Measurements from ENCODE around the gene INSL3. TPM values are rescaled to one million over a fixed set of nuclear protein-coding genes. Genes with fewer than 3 reads are reported as not detected.
A peak's percentile ranks its signal among the peaks of the same experiment; 100 is the strongest.

INSL3 gene
- total and polyA plus RNA-seq, 2 of the 13 experiments (the other 11 are each of a cell fraction or from before 2014, with no cell fraction given): 0.30 TPM; not detected in 1

DNA sequence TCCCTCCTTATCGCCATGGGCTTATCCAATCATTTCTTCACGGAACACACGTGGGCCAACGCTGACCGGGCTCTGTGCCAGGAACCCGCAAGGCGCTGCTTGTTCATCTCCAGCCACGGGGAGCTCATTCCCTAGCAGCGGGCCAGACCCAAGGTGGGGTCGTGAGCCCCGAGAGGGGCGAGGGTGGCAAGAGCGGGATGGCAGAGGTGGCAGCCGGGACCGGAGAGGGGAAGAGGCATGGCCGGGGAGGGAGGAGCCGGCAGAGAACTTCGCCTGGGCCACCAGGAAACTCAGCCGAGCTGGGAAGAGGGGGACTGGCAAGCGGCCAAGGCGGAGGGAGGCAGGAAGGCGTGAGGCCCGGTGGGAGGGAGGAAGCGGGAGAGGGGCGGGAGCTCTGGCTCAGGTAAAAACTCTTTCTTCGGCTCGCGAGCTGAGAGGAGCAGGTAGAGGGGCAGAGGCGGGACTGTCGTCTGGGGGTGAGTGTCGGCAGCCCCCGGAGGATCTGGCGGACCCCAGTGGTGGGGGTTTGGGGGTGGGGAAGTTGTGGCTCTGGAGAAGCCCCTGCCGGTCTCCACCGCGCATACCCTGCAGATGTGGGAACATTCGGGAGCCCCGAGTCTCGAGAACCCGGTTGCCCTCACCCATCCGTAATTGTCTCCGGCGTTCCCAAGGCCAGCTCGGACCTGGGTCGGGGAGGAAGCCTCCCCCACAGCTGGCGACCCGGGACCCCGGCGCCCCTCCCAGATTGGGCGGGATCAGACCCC lies 26.4 kb downstream of the INSL3 start, which contains the start of gene B3GNT3 (continued):
- TF ChIP-seq, protein P1, sequence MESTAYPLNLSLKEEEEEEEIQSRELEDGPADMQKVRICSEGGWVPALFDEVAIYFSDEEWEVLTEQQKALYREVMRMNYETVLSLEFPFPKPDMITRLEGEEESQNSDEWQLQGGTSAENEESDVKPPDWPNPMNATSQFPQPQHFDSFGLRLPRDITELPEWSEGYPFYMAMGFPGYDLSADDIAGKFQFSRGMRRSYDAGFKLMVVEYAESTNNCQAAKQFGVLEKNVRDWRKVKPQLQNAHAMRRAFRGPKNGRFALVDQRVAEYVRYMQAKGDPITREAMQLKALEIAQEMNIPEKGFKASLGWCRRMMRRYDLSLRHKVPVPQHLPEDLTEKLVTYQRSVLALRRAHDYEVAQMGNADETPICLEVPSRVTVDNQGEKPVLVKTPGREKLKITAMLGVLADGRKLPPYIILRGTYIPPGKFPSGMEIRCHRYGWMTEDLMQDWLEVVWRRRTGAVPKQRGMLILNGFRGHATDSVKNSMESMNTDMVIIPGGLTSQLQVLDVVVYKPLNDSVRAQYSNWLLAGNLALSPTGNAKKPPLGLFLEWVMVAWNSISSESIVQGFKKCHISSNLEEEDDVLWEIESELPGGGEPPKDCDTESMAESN (CRISPR knock-in tag; conservative IDR thresholded peaks at IDR 0.05): no peak
- TF ChIP-seq RARG (CRISPR knock-in tag; IDR thresholded peaks at IDR 0.05; ENCODE audit: low read depth): no peak
- peak; percentile 74; the same call in 1 of the 3 replicates for TF ChIP-seq MXI1 (IDR thresholded peaks at IDR 0.05; ENCODE audit: borderline replicate concordance, low read depth, low read length)
- no peak for TF ChIP-seq ZNF564 (CRISPR knock-in tag; IDR thresholded peaks at IDR 0.05)
- TF ChIP-seq U2AF2 (IDR thresholded peaks at IDR 0.05; ENCODE audit: low read depth, low read length): no peak
- no peak for TF ChIP-seq SP140L (CRISPR knock-in tag; IDR thresholded peaks at IDR 0.05; ENCODE audit: borderline replicate concordance)
- TF ChIP-seq ZNF430 (CRISPR knock-in tag; IDR thresholded peaks at IDR 0.05): peak; percentile 8; the same call in 1 of the 2 replicates
- no peak for TF ChIP-seq ZNF235 (CRISPR knock-in tag; IDR thresholded peaks at IDR 0.05; ENCODE audit: borderline replicate concordance)
- 0 out of 2 replicates have a peak, but pooled peaks have one; percentile 24 for TF ChIP-seq KLF11 (CRISPR knock-in tag; IDR thresholded peaks at IDR 0.05)
- peak; percentile 32; the same call in 1 of the 2 replicates for TF ChIP-seq ZNF792 (CRISPR knock-in tag; IDR thresholded peaks at IDR 0.05)
- TF ChIP-seq, protein P2, sequence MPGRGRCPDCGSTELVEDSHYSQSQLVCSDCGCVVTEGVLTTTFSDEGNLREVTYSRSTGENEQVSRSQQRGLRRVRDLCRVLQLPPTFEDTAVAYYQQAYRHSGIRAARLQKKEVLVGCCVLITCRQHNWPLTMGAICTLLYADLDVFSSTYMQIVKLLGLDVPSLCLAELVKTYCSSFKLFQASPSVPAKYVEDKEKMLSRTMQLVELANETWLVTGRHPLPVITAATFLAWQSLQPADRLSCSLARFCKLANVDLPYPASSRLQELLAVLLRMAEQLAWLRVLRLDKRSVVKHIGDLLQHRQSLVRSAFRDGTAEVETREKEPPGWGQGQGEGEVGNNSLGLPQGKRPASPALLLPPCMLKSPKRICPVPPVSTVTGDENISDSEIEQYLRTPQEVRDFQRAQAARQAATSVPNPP (CRISPR knock-in tag; IDR thresholded peaks at IDR 0.05): no peak
- TF ChIP-seq KAT2B (IDR thresholded peaks at IDR 0.05; ENCODE audit: borderline replicate concordance, low read depth, low read length): no peak
- no peak for TF ChIP-seq SATB2 (CRISPR knock-in tag; IDR thresholded peaks at IDR 0.05)
- no peak for TF ChIP-seq AHR (CRISPR knock-in tag; IDR thresholded peaks at IDR 0.05)
- TF ChIP-seq ZNF367 (CRISPR knock-in tag; IDR thresholded peaks at IDR 0.05; ENCODE audit: borderline replicate concordance): no peak
- TF ChIP-seq SALL1 (CRISPR knock-in tag; IDR thresholded peaks at IDR 0.05): peak; percentile 30; the same call in 1 of the 2 replicates
- TF ChIP-seq ZNF292 (CRISPR knock-in tag; IDR thresholded peaks at IDR 0.05; ENCODE audit: borderline replicate concordance, low read depth): peak; percentile 53; the same call in 1 of the 2 replicates
- no peak for TF ChIP-seq PHF20 (CRISPR knock-in tag; IDR thresholded peaks at IDR 0.05)
- no peak; the same call in 1 of the 2 replicates for TF ChIP-seq ZBTB38 (CRISPR knock-in tag; IDR thresholded peaks at IDR 0.05)
- no peak for TF ChIP-seq STAT5B (CRISPR knock-in tag; IDR thresholded peaks at IDR 0.05)
- no peak for TF ChIP-seq PTBP1 (IDR thresholded peaks at IDR 0.05; ENCODE audit: low read depth, low read length, poor library complexity, severe bottlenecking)
- peak; percentile 44 for TF ChIP-seq ASH2L (IDR thresholded peaks at IDR 0.05; ENCODE audit: insufficient read length, low read depth, low read length)
- no peak for TF ChIP-seq IKZF4 (CRISPR knock-in tag; IDR thresholded peaks at IDR 0.05; ENCODE audit: borderline replicate concordance, low read depth, not compliant biosample characterization)
- TF ChIP-seq ZNF572 (CRISPR knock-in tag; IDR thresholded peaks at IDR 0.05): no peak
- no peak for TF ChIP-seq BORCS8-MEF2B (CRISPR knock-in tag; IDR thresholded peaks at IDR 0.05)
- TF ChIP-seq SPEN (CRISPR knock-in tag; IDR thresholded peaks at IDR 0.05; ENCODE audit: low read depth): 0 out of 2 replicates have a peak, but pooled peaks have one; percentile 19
- no peak; the same call in 1 of the 2 replicates for TF ChIP-seq POLR2G (IDR thresholded peaks at IDR 0.05; ENCODE audit: low read depth, low read length)
- no peak for TF ChIP-seq ZNF672 (CRISPR knock-in tag; IDR thresholded peaks at IDR 0.05)
